Right kidney (tissue), 1 donor: Measurements from ENCODE around the gene ATXN7L1.
A peak's percentile ranks its signal among the peaks of the same experiment; 100 is the strongest.

Experiments used
- DNase-seq: peaks from one replicate; pipeline ENCODE4 v3.0.0-alpha.2; 2016

ATXN7L1 gene

DNA sequence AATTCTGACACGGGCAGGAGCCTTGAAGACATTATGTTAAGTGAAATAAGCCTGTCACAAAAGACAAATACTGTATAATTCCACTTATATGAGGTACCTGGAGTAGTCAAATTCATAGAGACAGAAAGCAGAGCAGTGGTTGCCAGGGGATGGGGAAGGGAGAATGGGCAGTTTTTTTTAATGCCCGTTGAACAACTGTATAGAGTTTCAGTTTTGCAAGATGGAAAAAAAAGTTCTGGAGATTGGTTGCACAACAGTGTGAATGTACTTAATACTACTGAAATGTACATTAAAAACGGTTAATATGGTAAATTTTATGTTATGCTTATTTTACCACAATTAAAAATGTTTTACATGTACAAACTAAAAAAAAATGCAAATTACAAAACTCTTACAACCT lies 231.5 kb downstream of the ATXN7L1 start:
- no peak for DNase-seq

DNA sequence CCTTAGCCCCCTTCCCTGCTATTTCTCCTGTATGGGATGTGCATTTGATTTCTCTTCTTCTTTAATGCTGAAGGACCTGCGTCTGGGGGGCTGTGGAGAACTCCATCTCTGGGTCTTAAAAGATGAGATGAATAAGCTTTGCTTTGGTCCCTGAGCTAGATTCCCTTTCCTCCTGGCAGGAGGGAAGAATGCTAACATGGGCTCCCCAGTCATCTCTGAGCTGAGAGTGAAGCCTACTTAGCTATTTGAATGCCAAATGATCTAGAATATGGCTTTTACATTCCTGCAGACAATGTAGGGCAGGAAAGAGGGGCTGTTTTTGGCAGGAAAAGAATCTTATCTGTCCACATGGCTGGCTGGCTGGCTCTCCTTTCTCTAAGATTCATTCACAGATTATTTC lies 232.5 kb downstream of the ATXN7L1 start:
- DNase-seq, result no peak

DNA sequence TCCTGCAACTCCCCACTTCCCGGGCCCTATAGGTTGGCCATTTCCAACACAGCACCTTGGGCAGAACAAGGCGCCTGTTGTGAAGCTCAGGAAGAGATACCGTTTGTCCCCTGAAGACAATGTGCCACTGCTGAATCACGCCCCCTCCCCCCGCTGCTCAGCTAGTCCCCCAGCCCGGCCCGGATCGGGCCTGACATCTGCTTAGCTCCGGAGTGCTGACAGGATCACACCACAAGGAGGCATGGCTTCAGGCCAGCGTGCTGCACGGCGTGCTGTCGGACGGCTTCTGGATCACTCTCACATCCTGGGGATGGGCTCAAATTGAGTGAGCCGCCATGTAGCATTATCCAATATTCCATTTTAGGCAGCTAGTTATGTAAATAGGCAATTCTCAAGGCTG lies 233.0 kb downstream of the ATXN7L1 start:
- no peak for DNase-seq

DNA sequence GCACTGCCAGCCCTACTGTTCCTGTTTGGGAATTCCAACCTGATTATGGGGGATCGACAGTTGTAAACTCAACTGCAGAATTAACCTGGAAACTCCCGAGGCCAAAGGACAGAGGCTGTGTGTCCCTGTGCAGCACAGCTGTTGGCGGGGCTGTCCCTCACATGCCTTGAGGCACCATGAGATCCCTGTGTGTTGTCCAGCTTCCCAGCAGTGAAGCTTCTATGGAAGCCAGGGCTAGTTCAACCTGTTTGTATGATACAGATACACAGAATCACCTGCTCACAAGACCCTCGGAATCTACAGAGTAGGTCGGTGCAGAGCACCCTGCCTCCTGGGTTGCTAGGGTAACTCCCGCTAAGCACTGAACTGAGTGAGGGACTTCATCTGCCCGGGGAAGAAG lies 234.1 kb downstream of the ATXN7L1 start:
- DNase-seq, result no peak

DNA sequence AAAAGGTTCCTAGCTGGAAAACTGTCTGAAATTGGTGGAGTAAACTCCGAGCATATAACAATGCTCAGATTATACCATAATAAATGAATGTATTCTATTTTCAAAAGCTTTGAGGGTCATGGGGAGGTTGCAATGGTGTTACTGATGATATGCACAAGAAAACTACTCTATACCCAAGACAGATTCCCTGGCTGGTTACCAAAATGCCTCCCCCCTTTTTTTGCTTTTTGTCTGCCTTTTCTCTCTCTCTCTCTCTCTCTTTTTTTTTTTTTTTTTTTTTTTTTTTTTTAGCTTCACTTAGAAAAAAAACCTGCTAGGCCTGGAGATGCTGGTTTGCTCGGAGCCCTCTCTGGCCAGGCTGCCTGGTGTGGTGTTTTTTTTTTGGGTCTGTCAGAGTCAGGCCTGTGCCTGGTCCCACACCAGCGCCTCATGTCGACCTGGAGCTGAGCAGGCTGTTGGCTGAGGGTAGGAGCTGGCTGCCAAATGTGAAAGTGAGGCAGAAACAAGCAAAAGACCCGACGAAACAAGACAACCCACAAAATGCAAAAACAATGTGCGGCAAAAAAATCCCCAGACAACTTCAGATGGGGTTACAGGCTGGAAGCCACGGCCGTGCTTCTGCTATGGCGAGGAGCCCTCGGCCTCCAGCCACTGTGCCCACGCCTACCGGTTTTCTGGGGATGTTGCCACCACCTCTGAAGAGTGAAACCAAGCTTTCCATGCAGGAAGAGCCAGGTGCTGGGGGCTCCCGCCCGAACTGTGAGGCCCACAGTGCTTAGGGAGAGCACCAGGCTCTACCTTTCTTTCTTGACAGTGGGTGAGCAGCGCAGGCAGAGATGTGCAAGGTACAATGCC lies 235.2 kb downstream of the ATXN7L1 start:
- DNase-seq, result no peak

DNA sequence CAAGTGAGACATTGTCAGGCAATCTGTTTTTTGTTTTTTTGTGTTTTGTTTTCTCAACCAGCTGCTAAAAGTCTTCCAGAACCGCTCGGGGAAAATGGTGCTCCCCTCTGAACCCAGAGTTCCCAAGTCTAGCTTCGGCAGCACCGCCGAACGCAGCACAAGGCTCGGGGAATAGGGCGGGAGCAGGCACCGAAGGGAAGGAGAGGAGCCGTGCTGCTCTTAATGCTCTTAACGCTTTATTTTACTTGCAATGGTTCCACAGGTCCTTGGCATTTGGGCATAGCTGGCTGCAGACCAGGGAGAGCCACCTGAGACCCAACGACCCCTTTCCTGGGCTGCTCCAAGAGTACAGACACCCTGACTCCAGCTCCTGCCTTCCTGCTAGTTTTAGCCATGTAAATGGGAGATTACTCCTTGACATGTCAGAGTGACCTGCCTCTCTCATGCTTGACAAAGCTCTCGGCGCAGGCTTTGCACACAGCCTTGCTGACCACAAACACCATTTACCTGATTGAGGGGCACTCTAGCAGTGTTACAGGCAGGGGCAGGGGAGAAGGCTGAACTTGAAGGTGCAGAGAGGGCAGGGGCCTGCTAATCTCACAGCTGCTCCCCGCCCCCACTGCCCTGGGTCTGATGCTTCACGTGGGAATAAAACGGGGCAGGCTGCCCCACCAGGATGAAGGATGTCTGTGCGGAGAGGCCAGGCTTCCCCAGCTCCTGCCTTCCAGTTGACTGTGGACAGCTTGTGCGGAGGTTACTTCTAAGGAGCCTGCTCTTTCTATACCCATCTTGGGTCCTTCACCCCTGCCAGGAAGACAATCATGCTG lies 236.5 kb downstream of the ATXN7L1 start:
- no peak for DNase-seq

DNA sequence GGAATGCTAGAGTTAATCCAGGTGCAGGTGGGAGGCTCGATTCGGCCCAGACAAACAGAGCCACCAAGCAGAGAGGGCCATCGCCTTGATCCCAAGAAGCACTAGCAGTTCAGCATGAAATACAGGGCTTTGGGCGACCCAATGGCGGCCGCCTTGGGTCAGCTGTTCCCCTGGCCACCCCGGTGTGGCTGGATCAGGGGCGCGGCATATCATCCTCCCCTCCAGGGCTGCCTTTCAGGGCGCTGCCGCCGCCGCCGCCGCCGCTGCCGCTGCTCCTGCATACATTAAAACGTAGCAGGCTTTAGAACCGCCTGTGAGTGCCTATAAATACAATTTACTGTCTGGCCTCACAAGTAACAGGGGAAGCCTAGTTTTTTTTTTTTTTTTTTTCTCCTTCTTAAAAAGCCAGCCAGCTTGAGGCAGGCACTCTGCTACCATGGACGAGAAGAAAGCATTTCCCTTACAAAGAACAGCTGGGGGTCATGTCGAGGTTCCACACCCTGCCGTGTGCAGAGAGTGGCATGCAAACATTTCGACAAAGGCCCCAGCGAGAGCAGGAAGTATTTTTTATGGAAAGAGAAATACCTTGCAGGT lies 237.4 kb downstream of the ATXN7L1 start:
- peak; percentile 68 for DNase-seq

DNA sequence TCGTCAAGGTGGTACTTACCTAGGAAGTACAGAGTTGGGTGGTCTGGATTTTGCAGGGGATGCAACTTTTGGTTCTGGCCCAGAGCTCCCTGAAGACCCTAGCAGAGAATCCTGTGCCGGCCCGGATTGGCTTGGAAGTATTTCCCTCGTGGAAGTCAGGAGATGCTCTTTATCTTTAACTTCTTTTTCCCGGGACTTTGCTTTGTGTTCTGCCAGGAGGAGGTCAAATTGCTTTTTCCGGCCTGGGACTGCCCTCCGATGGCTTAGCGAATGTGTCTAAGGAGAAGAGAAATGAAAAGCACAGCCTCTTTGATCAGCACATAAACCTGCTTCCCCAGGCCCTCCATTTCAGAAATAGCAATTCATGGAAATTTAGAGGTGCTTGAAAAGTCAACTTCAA lies 238.1 kb downstream of the ATXN7L1 start:
- no peak for DNase-seq

DNA sequence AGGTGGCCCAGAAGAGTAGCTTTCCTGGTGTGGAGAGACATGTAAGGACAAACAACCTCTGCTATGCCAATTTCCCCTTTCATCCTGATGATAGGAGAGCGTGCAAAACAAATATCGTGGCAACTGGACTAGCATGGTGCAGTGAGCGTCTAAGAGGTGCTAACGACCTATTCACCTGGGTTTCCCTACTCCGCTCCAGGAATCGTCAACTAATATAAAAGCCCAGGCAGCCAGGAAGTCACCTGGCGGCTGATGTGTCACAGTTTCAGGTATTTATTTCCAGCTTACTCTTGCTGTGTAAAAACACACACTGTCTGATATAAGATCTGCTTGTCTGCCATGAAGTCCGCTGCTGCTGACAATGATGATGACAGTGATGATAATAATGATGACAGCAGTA lies 238.6 kb downstream of the ATXN7L1 start:
- no peak for DNase-seq

DNA sequence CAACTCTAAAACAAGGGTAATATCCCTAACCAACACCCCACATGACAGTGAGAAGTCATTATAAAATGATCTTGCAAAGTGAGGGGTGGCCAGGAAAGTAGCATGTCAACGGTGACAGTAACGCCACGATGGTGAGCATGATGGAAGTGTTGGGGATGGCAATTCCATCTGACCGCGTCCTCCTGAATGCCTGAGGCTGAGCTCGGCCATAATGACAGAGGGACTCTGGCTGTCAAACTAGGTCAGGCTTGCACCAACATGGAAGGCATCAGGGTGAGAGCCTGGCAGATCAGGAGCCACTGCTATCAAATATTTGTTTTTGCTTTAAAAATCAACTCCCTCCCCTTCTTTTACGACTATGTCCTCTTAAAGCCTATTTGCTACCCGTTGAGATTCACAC lies 239.4 kb downstream of the ATXN7L1 start:
- DNase-seq, result no peak

DNA sequence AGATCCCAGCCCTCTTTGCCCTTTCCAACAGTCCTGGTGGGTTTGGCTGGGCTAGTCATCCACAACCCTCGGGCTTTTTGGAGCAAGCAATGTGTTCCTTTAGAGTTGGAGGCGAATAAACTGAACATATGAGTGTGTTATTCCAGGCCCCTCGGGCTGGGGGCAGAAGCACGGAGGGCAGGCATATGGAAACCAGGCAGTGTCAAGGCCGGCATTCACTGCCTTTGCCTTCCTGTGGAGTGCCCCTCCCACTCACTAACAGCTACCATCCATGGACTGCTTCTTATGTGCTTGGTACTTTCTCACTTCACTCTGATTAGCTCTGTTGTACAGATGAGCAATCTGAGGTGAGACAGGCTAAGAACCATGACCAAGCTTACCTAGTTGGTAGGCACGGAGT lies 241.2 kb downstream of the ATXN7L1 start:
- DNase-seq, result no peak

DNA sequence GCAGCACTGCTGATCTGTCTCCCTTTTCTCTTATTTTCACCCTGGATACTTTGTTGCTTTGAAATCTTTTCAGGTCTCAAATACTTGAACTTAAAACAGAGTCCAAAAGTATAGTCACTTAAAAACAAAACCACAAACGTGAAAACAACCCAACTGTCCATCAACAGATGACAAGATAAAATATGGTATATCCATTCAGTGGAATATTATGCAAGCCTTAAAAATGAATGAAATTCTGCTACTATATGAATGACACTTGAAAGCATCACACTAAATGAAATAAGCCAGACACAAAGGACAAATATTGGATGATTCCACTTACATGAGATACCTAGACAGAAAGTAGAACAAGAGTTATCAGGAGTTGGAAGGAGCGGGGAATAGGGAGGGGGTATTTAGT lies 250.4 kb downstream of the ATXN7L1 start:
- no peak for DNase-seq

DNA sequence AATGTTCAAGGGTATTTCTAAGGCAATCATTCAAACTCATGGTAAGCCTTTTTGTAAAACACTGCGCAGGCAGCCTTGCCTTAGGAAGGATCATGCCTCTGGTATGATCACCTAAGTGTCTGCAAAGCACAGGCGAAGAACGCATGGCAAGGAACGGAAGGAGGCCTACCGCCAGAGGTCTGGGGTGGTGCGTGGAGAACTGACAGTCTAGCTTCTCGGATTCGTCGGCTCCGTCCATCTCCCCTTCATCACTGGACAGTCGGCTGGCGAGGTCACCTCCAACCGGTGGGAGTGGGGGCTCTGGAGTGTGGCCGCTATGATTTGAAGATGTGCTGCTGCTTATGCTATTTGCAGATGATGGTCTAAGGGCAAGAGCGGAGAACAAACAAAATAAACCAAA lies 252.5 kb downstream of the ATXN7L1 start:
- no peak for DNase-seq

DNA sequence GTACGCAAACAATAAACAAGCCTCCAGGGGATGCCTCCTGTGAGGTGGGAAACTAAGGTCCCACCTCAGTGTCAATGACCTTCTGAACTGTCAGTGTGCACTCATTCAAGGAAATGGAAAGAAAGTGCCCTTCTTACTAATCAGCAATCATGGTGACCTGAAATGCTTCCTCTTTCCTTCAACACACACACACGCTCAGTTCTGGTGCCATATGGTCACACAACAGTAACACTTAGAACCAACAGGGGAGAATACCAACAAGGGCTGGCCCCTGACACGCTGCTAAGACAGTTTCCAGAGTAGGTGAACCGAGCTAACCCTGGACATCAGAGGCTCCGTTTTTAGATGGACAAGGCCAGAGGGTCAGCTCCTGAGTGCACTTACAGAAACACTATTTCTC lies 253.0 kb downstream of the ATXN7L1 start:
- DNase-seq, result no peak

DNA sequence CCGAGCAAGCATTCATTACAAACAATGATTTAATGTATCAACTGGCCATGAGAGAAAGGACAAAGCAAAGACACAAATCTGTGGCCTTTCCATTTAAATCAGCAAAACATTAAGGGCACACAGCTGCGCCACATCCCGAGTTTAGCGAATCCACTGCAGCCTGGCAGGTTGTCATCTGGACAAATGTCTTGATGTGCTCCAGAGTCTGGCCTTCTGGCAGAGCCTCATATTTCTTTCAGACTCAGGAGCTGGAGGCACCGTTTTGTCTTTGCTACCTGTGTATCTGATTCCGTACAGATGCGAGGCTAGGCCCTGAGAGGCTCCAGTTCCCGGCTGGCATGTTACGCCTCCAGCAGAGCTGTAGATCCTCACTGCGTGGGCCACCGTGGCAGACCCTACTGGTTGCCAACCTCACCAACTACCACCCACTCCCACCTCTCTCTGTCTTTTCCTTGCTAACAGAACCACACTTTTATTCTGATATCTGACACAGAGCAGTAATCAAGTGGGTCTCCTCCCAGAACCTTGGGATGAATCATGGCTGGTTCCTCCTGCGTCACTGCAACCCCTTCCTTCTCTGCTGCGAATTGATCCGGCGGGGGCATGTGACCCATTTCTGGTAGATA lies 254.2 kb downstream of the ATXN7L1 start:
- no peak for DNase-seq

DNA sequence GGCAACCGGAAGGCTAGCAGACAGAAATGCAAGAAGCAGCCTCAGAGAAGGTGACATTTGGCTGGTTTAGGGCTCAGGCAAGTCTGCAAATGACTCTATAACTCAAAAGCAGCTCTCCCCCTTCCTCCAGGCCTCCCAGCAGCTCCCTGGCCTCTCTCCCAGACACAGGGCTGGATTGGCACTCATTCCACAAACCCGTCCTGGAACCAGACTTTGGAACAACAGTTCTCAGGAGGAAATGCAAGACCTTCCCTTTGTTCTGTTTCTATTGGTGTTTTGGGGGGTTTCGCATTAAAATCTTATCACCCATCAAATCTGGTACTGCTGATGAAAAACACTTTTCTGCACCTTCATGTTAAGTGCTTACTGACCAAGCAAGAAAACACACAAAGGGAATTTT lies 254.8 kb downstream of the ATXN7L1 start:
- no peak for DNase-seq

DNA sequence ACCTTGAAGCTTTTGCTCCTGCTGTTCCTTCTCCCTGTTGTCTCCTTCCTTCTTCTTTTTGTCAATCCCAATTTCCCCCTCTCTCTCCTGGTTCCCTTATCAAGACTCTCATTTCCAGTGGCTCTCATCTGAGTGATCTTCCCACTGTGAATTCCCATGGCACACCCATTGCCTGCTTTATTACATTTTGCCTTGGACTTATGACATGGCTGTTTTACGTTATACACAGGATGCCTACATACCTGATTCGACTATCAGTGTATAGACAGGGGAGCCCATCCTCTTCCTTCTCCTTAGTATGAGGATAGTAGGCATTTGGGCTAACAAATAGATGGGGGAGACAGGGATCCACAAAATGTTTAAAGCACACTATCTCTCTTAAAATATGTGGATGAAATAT lies 255.2 kb downstream of the ATXN7L1 start:
- DNase-seq, result no peak

DNA sequence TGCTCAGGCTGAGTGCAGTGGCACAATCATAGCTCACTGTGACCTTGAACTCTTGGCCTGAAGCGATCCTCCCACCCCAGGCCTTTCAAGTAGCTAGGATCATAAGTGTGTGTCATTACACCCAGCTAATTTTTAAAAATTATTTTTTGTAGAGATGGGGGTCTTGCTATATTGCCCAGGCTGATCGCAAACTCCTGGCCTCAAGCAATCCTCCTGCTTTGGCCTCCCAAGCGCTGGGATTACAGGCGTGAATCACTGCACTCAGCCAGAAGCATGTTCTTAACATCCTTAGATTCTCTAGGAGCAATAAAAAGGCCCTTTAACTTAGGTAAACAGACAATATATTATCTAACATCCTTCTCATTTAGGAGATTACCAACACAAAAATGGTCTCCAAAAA lies 256.8 kb downstream of the ATXN7L1 start:
- DNase-seq, result no peak

DNA sequence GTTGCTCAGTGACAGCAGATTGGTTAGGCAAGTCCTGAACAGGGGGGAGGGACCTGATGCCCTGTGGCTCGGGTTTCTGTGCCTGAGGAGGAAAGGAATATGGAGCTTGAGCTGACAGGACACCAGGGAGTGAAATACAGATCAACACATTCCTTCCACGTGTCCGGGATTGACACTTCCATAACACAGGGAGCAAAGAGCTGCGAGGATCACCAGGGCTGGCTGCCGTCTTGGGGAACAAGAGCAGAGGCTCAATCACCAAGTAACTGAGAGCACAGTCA lies 258.4 kb downstream of the ATXN7L1 start:
- no peak for DNase-seq

DNA sequence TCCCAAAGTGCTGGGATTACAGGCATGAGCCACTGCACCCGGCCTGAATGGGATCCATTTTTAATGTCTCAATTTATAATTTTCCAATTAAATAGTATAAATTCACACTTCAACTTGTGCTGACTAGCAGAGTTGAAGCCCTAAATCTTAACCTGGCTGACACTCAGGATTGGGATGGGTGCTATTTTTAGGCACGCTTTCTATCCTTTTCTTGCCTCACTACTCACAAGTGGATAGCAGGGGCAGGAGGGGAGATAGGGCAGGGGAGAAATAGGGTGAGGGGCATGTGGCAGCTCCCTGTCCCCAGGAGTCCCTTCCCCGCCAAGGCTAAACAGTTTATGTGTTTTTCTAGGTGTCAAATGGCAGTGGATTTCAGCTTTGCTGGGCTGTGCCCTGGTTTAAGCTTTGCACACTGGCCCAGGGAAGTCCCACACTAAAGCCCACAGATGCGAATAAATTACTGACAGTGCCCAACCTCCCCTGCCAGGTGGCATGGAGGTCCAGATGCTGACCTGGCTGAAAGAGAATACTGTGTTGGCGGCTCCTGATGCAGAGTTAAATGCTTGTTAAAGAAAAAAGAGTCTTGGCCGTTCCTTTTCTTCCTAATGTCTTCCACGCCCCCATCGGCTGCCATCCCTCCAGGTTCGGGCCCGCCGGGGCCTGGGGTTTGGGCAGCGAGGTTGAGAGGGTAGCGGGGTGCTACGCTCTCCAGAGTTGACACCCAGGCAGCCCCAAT lies 259.0 kb downstream of the ATXN7L1 start:
- peak; percentile 49 for DNase-seq

DNA sequence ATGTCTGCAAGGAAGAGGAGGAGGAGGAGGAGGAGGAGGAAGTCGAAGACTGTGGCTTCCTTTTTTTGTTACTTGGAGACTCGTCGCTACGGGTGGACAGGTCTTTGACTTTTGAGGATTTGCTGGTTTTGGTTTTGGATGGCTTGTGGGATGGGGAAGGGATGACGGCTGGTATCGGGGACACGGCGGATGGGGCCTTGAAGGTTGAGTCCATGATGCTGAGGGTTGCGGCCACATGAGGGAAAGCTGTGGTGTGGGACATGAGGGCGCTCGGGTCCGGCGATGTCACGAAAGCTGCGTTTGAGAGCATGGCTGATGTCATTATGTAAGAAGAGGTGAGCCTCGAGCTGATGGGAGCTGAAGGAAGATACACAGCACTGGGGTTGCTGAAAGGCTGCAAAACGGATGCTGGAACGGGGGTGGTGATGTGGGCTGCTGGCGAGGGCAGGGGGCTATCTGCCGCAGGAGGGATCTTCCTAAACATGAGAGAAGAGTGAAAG lies 262.0 kb downstream of the ATXN7L1 start:
- DNase-seq, result no peak

DNA sequence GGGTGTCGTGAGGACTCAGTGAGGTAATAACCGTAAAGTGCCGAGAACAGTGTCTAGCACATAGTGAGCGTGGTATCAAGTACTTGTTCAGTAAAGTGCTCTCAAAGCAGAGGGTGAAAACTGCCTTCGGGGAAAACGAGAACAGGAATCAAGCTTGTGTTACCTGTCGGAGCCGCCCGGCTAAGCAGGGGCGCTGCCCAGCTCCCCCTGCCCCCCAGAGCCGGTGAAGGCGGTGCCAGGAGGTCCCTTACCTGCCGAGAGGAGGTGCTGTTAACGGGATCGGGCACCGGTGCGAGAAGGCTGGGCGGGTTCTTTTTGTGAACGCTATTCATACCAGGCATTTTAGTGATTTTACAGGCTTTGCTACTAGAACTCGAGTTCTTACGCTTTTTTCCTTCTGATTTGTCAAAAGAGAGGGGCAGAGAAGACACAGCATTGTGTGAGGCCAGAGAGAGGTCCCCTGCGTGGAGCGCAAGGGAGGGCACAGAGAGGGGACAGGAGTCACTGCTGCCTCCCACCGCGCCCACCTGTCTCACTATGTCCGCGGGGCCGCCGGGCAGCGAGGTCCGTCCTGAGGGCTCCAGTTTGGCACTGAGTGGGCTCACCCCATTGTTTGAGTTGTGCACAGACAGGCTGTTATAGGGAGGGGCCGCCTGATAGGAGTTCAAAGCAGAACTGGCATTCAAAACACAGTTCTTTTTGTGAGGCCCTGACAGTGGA lies 262.6 kb downstream of the ATXN7L1 start:
- no peak for DNase-seq
